OCI-LY7 (cell line): ENCODE results near the gene PRKG1. TPM values are rescaled to one million over a fixed set of nuclear protein-coding genes. Genes with fewer than 3 reads are reported as not detected.

Source experiments
- BruUV-seq: library from RNA; stranded (reverse); fragments of 400-500 nt; replicated peaks from 2 replicates; lab custom pipeline; 2021; lab: Mats Ljungman, UMichigan
- CTCF ChIA-PET: fragments of 300-600 bp; sonication (Branson Sonifier 250); formaldehyde crosslinking; loops from one replicate; lab custom pipeline; 2022; ENCODE audit warnings: antibody characterized with exemption; ENCODE audit not compliant: unreplicated experiment; lab: Charles Lee
- POLR2A ChIA-PET: fragments of 300-600 bp; sonication (Branson Sonifier 250); formaldehyde crosslinking; loops from one replicate; lab custom pipeline; 2022; ENCODE audit warnings: antibody characterized with exemption; lab: Charles Lee
- DNase-seq: peaks from one replicate; pipeline ENCODE4 v3.0.0-alpha.2; 2015; ENCODE audit warnings: low spot score
- H2AFZ ChIP-seq: fragments of 200-600 bp; sonication (generic), shearing (Covaris generic); 2 replicates; pipeline ENCODE4 v1.6.1; 2014; ENCODE audit warnings: mild to moderate bottlenecking, antibody characterized with exemption, low read length, moderate library complexity
- H3K27ac ChIP-seq: fragments of 200-600 bp; sonication (generic); 2 replicates; pipeline ENCODE4 v1.5.1; 2014; ENCODE audit warnings: mixed run types, low read depth, mild to moderate bottlenecking, moderate library complexity, low read length, inconsistent platforms; ENCODE audit not compliant: poor library complexity, severe bottlenecking
- H3K36me3 ChIP-seq: fragments of 200-600 bp; sonication (generic); 2 replicates; pipeline ENCODE4 v1.6.1; 2014; ENCODE audit warnings: mild to moderate bottlenecking, antibody characterized with exemption, low read length, moderate library complexity, mixed read lengths; ENCODE audit not compliant: insufficient read depth
- H3K4me1 ChIP-seq: fragments of 200-600 bp; sonication (generic); 2 replicates; pipeline ENCODE4 v1.5.1; 2014; ENCODE audit warnings: mild to moderate bottlenecking, low read length; ENCODE audit not compliant: insufficient read depth, poor library complexity, severe bottlenecking
- H3K4me2 ChIP-seq: fragments of 200-600 bp; sonication (generic); 2 replicates; pipeline ENCODE4 v1.6.1; 2014; ENCODE audit warnings: mild to moderate bottlenecking, low read length
- H3K4me3 ChIP-seq: fragments of 200-600 bp; sonication (generic); 2 replicates; pipeline ENCODE4 v1.5.1; 2014; ENCODE audit warnings: mild to moderate bottlenecking, low read depth, low read length; ENCODE audit not compliant: poor library complexity, severe bottlenecking
- H3K79me2 ChIP-seq: fragments of 200-600 bp; sonication (generic); 2 replicates; pipeline ENCODE4 v1.6.1; 2016; ENCODE audit warnings: low read depth, mild to moderate bottlenecking, low read length, moderate library complexity, mixed read lengths; ENCODE audit not compliant: insufficient read depth
- H3K9me2 ChIP-seq: fragments of 200-600 bp; sonication (generic); 2 replicates; pipeline ENCODE4 v1.6.1; 2016; ENCODE audit warnings: mild to moderate bottlenecking, low read length, mixed read lengths; ENCODE audit not compliant: insufficient read depth
- H3K9me3 ChIP-seq: fragments of 200-600 bp; sonication (generic); 2 replicates; pipeline ENCODE4 v1.6.1; 2014; ENCODE audit warnings: mild to moderate bottlenecking, mixed run types, low read length, mixed read lengths
- H4K20me1 ChIP-seq: fragments of 200-600 bp; sonication (generic); 2 replicates; pipeline ENCODE4 v1.6.1; 2014; ENCODE audit warnings: mild to moderate bottlenecking, antibody characterized with exemption, low read length, moderate library complexity, mixed read lengths; ENCODE audit not compliant: insufficient read depth
- EZH2phosphoT487 ChIP-seq: fragments of 200-600 bp; sonication (generic); IDR thresholded peaks from 2 replicates; pipeline ENCODE4 v1.6.1; 2018; ENCODE audit warnings: low read depth, borderline replicate concordance, mild to moderate bottlenecking, mixed run types, antibody characterized with exemption, low read length, moderate library complexity, mixed read lengths
- intact Hi-C: fragments of 100-400 bp; cut with micrococcal nuclease; formaldehyde crosslinking; loops from one replicate; pipeline ENCODE4 v1.10.0; 2022; ENCODE audit not compliant: unreplicated experiment
- total RNA-seq, 2 experiments: library from RNA; depleted of rRNA in 1 of 2; stranded (reverse); fragments of >200 nt in 1 of 2; shearing (Covaris generic) in 1 of 2; gene quantifications; 2 replicates each; pipeline ENCODE4 v1.2.3, GENCODE V29; 2014 to 2022
- TF ChIP-seq, protein P1 (sequence below): fragments of 200-600 bp; sonication (generic); conservative IDR thresholded peaks from 2 replicates; pipeline ENCODE4 v1.5.1; 2014; ENCODE audit warnings: mild to moderate bottlenecking, antibody characterized with exemption, low read length, moderate library complexity, mixed read lengths

The PRKG1 gene
- total RNA-seq, 2 experiments from 2014 or later = not detected

DNA sequence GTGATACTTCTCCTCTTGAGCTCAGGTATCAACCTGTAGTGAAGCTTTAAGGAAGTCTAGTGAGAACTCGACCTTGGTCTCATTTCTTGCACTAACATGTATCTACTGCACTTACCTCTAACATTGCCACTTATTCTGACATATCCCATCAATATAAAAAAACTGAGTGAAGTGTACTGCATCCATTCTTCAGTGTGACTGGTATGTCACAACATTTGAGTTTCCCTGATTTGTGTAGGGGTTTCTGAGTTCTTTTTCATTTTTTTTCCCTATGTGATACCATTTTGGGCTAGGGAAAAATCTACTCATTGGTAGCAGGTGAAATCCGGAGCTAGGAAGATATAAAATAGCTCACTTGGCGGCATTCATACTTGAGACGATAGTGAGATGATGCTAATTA lies 274.3 kb downstream of the PRKG1 start:
- CTCF ChIA-PET = no interaction called here
- POLR2A ChIA-PET = interaction anchor here (0.6 kb wide), 1 partner anchor 843 kb away, joined by 3 read pairs; no protein-coding TSS in a partner anchor
- no TSS peak for BruUV-seq

DNA sequence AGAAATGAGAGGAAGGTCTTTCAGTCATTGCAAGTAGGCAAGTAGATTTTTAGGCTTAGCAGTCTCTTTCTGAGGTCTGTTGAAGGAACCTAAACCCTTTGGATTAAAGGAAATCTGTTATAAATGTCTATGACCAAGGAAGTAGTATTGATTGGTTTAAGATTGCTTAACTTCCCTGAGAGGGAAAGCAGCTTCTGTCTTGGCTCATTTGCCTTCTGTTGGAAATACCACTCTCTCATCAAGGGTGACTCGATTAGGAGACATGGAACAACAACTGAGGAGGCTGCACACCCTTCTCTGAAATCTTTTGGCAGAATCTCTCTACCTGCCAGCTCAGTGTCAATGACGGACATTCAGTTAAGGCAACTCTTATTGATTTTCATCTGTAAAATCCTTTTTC lies 282.9 kb downstream of the PRKG1 start:
- DNase-seq = no peak
- Histone ChIP-seq H4K20me1 (no peaks in the 10 kb centered on the region), H3K36me3 (no peaks in the 10 kb centered on the region), H3K4me1 (no peaks in the 10 kb centered on the region), H3K27ac (no peak overlapping the region), H3K4me3 (no peak overlapping the region), H3K9me3 (no peaks in the 10 kb centered on the region), H2AFZ (no peak overlapping the region), H3K79me2 (no peaks in the 10 kb centered on the region), H3K9me2 (no peaks in the 10 kb centered on the region), H3K4me2 (no peak overlapping the region)
- CTCF ChIA-PET = no interaction called here
- no TSS peak for BruUV-seq
- intact Hi-C loops = no loop called here
- POLR2A ChIA-PET = interaction anchor here (0.7 kb wide), 1 partner anchor 14 kb away, joined by 3 read pairs; no protein-coding TSS in a partner anchor
- TF ChIP-seq, protein P1, sequence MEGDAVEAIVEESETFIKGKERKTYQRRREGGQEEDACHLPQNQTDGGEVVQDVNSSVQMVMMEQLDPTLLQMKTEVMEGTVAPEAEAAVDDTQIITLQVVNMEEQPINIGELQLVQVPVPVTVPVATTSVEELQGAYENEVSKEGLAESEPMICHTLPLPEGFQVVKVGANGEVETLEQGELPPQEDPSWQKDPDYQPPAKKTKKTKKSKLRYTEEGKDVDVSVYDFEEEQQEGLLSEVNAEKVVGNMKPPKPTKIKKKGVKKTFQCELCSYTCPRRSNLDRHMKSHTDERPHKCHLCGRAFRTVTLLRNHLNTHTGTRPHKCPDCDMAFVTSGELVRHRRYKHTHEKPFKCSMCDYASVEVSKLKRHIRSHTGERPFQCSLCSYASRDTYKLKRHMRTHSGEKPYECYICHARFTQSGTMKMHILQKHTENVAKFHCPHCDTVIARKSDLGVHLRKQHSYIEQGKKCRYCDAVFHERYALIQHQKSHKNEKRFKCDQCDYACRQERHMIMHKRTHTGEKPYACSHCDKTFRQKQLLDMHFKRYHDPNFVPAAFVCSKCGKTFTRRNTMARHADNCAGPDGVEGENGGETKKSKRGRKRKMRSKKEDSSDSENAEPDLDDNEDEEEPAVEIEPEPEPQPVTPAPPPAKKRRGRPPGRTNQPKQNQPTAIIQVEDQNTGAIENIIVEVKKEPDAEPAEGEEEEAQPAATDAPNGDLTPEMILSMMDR = no peak
- TF ChIP-seq EZH2phosphoT487 = no peak

More for the DNA sequence above, 274.3 kb downstream of the PRKG1 start:
- Histone ChIP-seq H3K79me2 (no peaks in the 10 kb centered on the region), H2AFZ (no peak overlapping the region), H3K4me2 (no peak overlapping the region), H3K9me3 (no peaks in the 10 kb centered on the region), H3K27ac (no peak overlapping the region), H3K9me2 (no peaks in the 10 kb centered on the region), H3K4me1 (no peaks in the 10 kb centered on the region), H3K36me3 (no peaks in the 10 kb centered on the region), H4K20me1 (no peaks in the 10 kb centered on the region), H3K4me3 (no peak overlapping the region)
- no peak for DNase-seq
- intact Hi-C loops = no loop called here
- TF ChIP-seq EZH2phosphoT487 = no peak
- TF ChIP-seq, protein P1 = no peak

DNA sequence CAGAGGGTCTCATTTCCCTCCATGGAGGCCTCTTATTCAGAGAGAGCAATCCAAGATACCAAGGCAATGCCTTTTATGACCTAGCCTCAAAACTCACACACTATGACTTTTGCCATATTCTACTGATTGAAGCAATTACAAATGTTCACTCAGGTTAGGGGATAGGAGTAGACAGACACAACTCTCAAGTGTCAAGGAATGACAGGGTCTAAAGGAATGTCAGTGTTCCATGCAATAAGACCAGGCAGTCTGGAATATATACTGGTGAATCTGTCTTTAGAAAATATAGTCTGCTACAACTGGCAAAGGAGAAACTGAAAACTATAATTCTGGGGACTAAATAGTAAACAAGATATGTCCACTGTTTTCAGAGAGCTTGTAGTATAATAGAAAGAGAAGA lies 283.9 kb downstream of the PRKG1 start:
- CTCF ChIA-PET = no interaction called here
- no peaks in the 10 kb centered on the region for H3K9me3 ChIP-seq
- TF ChIP-seq, protein P1 = no peak
- TF ChIP-seq EZH2phosphoT487 = no peak
- H3K4me1 ChIP-seq = no peaks in the 10 kb centered on the region
- H4K20me1 ChIP-seq = no peaks in the 10 kb centered on the region
- intact Hi-C loops = no loop called here
- no peaks in the 10 kb centered on the region for H3K36me3 ChIP-seq
- no peak overlapping the region for H3K4me3 ChIP-seq
- H3K4me2 ChIP-seq = no peak overlapping the region
- no peak overlapping the region for H2AFZ ChIP-seq
- no TSS peak for BruUV-seq
- POLR2A ChIA-PET = interaction anchor here (0.6 to 1.0 kb wide), 2 partner anchors 18 to 36 kb away, joined by 3 to 5 read pairs; no protein-coding TSS in a partner anchor
- H3K27ac ChIP-seq = no peak overlapping the region
- H3K79me2 ChIP-seq = no peaks in the 10 kb centered on the region
- no peaks in the 10 kb centered on the region for H3K9me2 ChIP-seq
- no peak for DNase-seq
